ENCODE data around the gene KLHL20.
"Not testable (repeated sequence)": the region's sequence is repeated elsewhere in the genome, so short reads cannot be mapped to it uniquely, and the experiment has no call there.

KLHL20 gene

DNA sequence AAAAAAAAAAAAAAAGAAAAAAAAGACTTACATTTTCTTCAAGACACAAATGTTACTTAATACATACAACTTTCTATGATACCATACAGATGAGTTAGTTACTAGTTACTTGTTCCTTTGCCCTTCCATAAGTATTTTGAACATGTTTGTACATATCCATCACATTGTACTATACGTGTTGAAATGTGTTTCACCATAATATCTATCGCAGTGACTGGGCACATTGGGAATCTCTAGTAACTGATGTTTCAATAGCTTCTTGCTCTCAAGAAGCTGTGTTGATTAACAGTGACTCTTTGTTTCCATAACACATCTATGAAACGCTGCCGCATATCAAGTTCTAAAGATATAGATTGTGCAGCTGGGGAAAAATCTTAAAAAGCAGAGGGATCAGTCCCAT lies 42.9 kb downstream of the KLHL20 start:
- no peak for DNase-seq (ENCODE audit: low spot score)

- DNase-seq (ENCODE audit: low spot score): no peak
These were observed 43.3 kb downstream of the KLHL20 start for GRCh38 chr1:173758110-173758509.

GRCh38 chr1:173758980-173759379 lies 44.2 kb downstream of the KLHL20 start:
- DNase-seq (ENCODE audit: low spot score): no peak

- not testable (repeated sequence) for DNase-seq (ENCODE audit: low spot score)
These were observed 49.5 kb downstream of the KLHL20 start for GRCh38 chr1:173764331-173764730.

DNA sequence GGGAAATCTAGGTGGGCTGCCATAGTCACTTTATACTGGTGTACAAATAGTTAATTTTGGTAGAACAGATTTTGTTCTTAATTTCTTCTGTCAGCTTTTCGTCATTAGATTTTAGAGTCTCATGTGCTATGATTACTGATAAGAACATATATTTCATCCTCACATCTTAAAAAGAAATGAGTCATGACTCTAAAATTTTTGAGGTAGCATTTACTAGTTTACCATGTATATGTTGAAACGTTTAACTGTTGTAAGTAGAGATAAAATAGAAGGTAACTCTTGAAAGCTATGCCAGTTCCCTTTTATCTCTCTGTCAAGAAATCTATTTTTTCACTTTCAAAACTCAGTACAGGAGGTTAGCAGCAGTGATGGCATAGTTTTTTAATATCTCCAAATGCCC lies 53.4 kb downstream of the KLHL20 start:
- no peak for DNase-seq (ENCODE audit: low spot score)

DNA sequence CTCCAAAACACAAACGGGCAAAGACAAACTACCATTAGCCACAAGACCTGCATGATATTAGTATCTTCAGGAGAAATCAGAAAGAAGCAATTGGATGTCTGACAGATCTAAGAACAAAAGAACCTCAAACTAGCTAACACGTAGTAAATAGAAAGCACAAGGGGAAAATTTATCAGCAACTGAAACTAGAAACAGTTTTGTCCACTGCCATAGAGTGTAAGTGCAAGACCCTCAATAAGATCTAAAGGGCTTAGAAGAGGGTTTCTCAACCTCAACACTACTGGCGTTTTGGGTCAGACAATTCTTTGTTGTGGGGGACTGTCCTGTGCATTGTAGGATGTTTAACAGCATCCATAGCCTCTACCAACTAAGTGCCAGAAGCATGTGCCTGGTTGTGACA lies 54.0 kb downstream of the KLHL20 start:
- no peak for DNase-seq (ENCODE audit: low spot score)

DNA sequence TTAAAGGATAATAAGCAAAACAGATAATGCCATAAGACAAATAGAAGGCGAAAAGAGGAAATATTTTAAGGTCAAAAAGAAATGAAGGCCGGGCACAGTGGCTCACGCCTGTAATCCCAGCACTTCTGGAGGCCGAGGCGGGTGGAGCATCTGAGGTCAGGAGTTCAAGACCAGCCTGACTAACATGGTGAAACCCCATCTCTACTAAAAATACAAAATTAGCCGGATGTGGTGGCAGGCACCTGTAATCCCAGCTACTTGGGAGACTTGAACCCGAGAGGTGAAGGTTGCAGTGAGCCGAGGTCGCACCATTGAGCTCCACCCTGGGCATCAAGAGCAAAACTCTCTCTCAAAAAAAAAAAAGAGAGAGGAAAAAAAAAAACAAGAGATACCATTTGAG lies 55.5 kb downstream of the KLHL20 start:
- DNase-seq (ENCODE audit: low spot score): not testable (repeated sequence)

- DNase-seq (ENCODE audit: low spot score): no peak
These were observed 56.8 kb downstream of the KLHL20 start for GRCh38 chr1:173771560-173771959.

DNA sequence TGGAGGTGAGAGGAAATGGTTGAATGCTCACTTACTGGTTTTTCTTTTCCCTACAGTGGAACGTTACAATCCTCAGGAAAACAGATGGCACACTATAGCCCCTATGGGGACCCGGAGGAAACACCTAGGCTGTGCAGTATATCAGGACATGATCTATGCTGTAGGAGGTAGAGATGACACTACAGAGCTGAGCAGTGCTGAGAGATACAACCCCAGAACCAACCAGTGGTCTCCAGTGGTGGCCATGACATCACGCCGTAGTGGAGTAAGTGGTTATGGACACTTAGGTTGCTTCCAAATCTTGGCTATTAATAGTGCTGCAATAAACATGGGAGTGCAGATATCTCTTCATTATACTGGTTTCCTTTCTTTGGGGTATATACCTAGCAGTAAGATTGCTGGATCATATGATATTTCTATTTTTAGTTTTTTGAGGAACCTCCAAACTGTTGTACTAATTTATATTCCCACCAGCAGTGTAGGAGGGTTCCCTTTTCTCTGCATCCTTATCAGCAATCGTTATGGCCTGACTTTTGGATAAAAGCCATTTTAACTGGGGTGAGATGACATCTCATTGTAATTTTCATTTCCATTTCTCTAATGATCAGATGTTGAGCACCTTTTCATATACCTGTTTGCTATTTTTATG lies 60.9 kb downstream of the KLHL20 start:
- DNase-seq (ENCODE audit: low spot score): no peak

- no peak for DNase-seq (ENCODE audit: low spot score)
These were observed 65.2 kb downstream of the KLHL20 start for GRCh38 chr1:173779936-173780335.

DNA sequence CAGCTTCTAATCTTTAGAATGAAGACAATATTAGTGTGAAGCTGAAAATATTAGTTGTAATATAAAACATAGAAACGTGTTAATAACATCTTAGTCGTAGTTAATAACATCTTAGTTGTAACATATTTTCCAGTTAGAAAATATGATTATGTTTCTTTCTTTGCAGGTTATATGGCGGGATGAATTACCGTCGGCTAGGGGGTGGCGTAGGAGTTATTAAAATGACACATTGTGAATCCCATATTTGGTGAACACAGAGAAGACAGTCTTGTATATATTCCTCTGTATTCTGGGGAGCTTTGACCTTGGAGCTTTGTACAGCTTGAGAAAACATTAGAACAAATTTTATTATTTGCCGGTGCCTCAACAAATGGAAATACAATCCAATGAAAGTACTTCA lies 70.2 kb downstream of the KLHL20 start:
- DNase-seq (ENCODE audit: low spot score): no peak

DNA sequence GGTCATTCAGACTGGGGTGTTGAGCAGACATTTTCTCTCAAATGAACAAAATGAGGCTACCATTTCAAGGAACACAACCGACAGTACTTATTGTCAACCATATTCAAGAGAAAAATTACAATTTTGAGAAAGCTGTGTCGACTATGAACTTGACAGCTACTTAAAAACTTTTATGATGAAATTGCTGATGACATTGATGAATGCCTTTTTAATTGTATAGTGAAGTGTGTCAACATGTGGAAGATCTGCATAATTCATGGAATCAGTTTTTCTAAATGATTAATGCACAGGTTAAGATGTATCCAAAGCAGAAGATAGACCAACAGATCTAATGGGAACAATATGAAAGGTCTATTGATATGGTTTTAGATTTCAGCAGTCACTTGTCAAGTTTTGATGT lies 75.1 kb downstream of the KLHL20 start:
- DNase-seq (ENCODE audit: low spot score): no peak

DNA sequence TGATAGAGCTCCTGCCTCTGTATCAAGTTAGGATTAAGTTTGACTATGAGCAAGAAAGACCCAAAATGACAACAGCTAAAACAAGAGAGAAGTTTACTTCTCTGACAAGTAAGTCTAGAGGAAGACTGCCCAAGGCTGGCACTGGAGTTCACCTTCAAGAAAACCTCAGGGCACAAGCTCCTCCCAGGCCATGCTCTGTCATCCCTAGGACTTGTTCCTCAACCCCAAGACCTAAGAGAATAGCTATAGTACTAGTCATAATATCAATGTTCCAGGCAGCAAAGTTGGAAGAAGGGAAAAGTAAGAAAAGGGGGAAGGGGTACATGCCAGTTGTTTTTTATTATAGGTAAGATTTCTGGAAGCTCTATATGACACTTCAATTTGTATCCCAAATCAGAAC lies 83.3 kb downstream of the KLHL20 start:
- DNase-seq (ENCODE audit: low spot score): no peak

DNA sequence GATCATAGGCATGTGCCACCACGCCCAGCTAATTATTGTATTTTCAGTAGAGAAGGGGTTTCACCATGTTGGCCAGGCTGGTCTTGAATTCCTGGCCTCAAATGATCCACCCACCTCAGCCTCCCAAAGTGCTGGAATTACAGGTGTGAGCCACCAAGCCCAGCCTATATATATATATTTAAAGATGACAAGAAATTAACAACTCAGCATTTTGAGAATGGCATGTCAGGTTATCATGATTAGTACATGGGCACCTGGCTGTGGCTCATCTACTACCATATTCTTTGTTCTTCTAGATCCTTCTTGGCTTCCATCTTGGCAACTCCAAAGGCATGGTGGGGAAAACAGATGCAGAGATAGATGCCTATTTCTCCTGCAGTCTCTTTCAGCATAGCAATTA lies 85.2 kb downstream of the KLHL20 start:
- not testable (repeated sequence) for DNase-seq (ENCODE audit: low spot score)

DNA sequence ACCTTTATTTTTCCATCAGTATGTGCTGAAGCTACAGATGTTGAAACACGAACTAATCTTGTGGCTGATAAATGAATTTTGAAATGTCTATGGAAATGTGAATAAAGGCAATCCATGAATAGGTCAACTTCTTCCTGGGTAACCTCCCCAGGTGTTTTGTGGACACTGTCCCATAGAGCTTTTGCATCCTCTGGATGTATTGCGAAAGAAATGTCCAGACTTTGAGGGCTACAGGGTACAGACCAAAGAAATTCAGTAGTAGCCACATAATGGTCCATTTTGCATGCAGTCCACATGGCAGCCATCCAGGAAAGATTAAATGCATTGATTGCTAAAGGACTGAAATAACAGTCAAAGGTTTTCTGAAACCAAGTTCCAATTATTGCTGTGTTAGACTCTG lies 88.2 kb downstream of the KLHL20 start:
- no peak for DNase-seq (ENCODE audit: low spot score)

GRCh38 chr1:173813654-173814053 lies 98.9 kb downstream of the KLHL20 start:
- DNase-seq (ENCODE audit: low spot score): not testable (repeated sequence)

GRCh38 chr1:173818459-173818858 lies 103.7 kb downstream of the KLHL20 start:
- no peak for DNase-seq (ENCODE audit: low spot score)

DNA sequence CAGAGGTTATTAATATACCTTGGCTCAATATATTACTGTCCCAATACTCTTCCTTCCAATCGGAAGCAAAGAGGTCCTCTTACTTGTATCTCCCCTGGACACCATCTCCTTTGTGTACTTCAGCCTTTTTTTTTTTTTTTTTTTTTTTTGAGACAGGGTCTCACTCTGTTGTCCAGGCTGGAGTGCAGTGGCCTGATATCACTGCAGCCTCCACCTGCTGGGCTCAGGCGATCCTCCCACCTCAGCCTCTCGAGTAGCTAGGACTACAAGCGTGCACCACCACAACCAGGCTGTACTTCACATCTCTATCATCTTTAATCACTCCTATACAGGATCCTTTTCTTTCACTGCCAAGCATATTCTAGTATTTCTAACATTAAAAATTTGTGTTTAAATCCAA lies 106.9 kb downstream of the KLHL20 start:
- DNase-seq (ENCODE audit: low spot score): no peak

- no peak for DNase-seq (ENCODE audit: low spot score)
These were observed 109.1 kb downstream of the KLHL20 start for GRCh38 chr1:173823781-173824314.

DNA sequence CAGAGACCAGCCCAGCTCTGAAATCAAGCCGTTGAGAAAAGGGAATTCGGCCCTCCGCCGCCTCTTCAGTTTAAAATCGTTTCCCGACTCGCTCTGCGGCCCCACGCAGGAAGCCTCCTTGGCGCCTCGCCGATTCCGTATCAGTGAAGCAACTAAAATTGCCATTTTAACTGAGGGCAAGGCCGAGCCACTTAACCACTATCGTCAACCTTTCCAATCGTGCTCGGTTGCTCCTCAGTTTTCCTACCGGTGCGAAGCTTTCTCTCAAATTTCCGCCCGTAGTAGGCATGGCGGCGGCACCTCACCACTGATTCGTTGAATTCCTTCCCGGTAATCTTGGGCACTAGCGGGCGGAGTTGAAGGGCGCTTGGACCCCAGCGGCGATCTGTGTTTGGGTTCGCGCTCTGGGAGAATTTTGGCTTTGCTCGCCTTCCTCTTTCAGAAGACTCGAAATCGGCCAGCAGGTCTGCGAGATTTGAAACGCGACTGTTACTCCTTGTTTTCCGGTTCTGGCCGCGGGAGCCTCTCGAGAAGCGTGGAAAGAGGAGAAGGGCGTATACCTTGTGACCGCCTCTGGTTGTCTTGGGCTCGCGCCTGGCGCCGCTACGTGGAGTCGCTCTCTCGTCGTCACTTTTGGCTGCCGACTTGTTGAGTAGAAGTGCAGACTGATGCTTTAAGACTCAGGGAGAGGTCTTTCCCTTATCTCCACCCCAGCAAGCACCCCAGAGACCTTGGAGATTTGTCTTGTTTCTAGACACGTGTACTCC lies 109.7 kb downstream of the KLHL20 start, which contains the start of the genes CENPL and DARS2:
CENPL (minus strand) TSS at position 569 of the 767 bp plus-strand sequence. CDS start 13,584 bp downstream, outside the sequence.
DARS2 (plus strand) TSS at position 359 of the 767 bp plus-strand sequence. CDS start 557 bp downstream, outside the sequence.
- DNase-seq (ENCODE audit: low spot score): peak; percentile 98

- DNase-seq (ENCODE audit: low spot score): no peak
These were observed 112.8 kb downstream of the KLHL20 start for GRCh38 chr1:173827611-173828010.

DNA sequence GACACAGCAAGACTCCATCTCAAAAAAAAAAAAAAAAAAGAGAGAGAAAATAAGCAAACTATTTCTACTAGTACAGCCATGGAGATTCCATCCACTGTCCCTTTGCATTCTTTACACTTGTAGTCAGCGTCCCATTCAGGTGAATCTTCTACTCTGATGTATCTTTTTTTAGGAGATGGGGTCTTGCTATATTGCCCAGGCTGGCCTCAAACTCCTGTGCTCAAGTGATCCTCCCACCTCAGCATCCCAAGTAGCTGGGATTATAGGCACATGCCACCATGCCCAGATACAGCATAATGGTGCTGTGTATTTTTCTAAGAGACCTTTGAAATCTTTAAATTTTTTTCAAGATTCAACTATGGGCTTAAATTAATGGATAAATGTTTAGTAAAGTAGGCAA lies 118.0 kb downstream of the KLHL20 start:
- no peak for DNase-seq (ENCODE audit: low spot score)
